ENCODE data around the gene CCDC167. TPM values are rescaled to one million over a fixed set of nuclear protein-coding genes. Genes with fewer than 3 reads are reported as not detected.

Gene CCDC167
- total and polyA plus RNA-seq, 10 of the 15 experiments (the other 5 are each of a cell fraction or from before 2014, with no cell fraction given) = 74.9 to 380 (median 137) TPM

GRCh38 chr6:37549154-37549553 is 49.5 kb upstream of the CCDC167 start:
- FAIRE-seq (no peak), DNase-seq (ENCODE audit: low read depth, low spot score) (no peak), ATAC-seq (no peak)
- in situ Hi-C loops (cut with MboI) = no loop called here
- H3K36me3 ChIP-seq (ENCODE audit: control insufficient read depth in 2 of 2, insufficient read depth in 2 of 2, low read length in 1 of 2) = no peaks in the 10 kb centered on the region
- no TSS peak for BruUV-seq (replicated peaks)
- ChIA-PET RAD21 (ENCODE audit: unreplicated experiment) (interaction anchor here (0.8 to 9.3 kb wide), 4 partner anchors 11 to 31 kb away, joined by 3 to 174 read pairs (median 10); no protein-coding TSS in a partner anchor), POLR2A (interaction anchor here (0.7 to 6.2 kb wide), 4 partner anchors 10 to 54 kb away, joined by 3 to 114 read pairs (median 14); no protein-coding TSS in a partner anchor), SMC1A (ENCODE audit: uncharacterized antibody, unreplicated experiment) (interaction anchor here (0.8 to 15.4 kb wide), 6 partner anchors 9 to 62 kb away, joined by 3 to 232 read pairs (median 4); partner anchors contain the start of gene CCDC167), CTCF (interaction anchor here (1.2 to 16.5 kb wide), 3 partner anchors 12 to 32 kb away, joined by 3 to 235 read pairs (median 81); no protein-coding TSS in a partner anchor)
- H3K27me3 ChIP-seq (replicated peaks in 1 of 2; ENCODE audit: control insufficient read depth in 2 of 2, insufficient read depth in 2 of 2, low read length in 1 of 2) = no peaks in the 10 kb centered on the region
- peak; percentile 24 for TF ChIP-seq KLF5 (IDR thresholded peaks at IDR 0.05; ENCODE audit: partially characterized antibody)
- TF ChIP-seq BCL11A (IDR thresholded peaks at IDR 0.05; ENCODE audit: low read depth, low read length) = no peak
- peak; percentile 56 for TF ChIP-seq POLR2A (IDR thresholded peaks at IDR 0.05; ENCODE audit: low read depth, low read length)
- no peak for TF ChIP-seq PBX3 (IDR thresholded peaks at IDR 0.05; ENCODE audit: insufficient replicate concordance, low read depth, low read length)
- TF ChIP-seq, protein P1, sequence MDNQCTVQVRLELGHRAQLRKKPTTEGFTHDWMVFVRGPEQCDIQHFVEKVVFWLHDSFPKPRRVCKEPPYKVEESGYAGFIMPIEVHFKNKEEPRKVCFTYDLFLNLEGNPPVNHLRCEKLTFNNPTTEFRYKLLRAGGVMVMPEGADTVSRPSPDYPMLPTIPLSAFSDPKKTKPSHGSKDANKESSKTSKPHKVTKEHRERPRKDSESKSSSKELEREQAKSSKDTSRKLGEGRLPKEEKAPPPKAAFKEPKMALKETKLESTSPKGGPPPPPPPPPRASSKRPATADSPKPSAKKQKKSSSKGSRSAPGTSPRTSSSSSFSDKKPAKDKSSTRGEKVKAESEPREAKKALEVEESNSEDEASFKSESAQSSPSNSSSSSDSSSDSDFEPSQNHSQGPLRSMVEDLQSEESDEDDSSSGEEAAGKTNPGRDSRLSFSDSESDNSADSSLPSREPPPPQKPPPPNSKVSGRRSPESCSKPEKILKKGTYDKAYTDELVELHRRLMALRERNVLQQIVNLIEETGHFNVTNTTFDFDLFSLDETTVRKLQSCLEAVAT (IDR thresholded peaks at IDR 0.05) = no peak
- no peak for TF ChIP-seq SREBF2 (IDR thresholded peaks at IDR 0.05; ENCODE audit: low read length)
- no peak for TF ChIP-seq TBL1XR1 (IDR thresholded peaks at IDR 0.05; ENCODE audit: low read depth, low read length)
- TF ChIP-seq EGR1 (IDR thresholded peaks at IDR 0.05; ENCODE audit: borderline replicate concordance in 1 of 2, low read depth in 2 of 2, low read length in 2 of 2) = peak in 1 of 2 experiments; percentile 54; a peak in 1 of 3 replicates
- TF ChIP-seq LARP7 (IDR thresholded peaks at IDR 0.05) = no peak
- TF ChIP-seq YBX1 (IDR thresholded peaks at IDR 0.05) = no peak
- peaks cover 76% of the 10 kb centered on the region for H3K4me1 ChIP-seq (ENCODE audit: control insufficient read depth, insufficient read depth, low read length)
- H3K79me2 ChIP-seq (ENCODE audit: control insufficient read depth, insufficient read depth, low read length) = peaks cover 10% of the 10 kb centered on the region
- intact Hi-C loops (cut with micrococcal nuclease; ENCODE audit: unreplicated experiment) = no loop called here
- H3K4me2 ChIP-seq (ENCODE audit: control insufficient read depth, insufficient read depth) = peak overlapping the region; percentile 66
- peak overlapping the region; percentile 83 for H3K27ac ChIP-seq (ENCODE audit: control insufficient read depth, insufficient read depth)
- H3K4me3 ChIP-seq = no peak overlapping the region
- WGBS (ENCODE audit: insufficient coverage, insufficient replicate concordance, low lambda C conversion rate, missing lambda C conversion rate) = 10% methylated on average over 7 of the region's 7 CpGs
- no peaks in the 10 kb centered on the region for H4K20me1 ChIP-seq (ENCODE audit: control insufficient read depth, insufficient read depth)
- peak overlapping the region; percentile 47 for H3K9ac ChIP-seq (ENCODE audit: control insufficient read depth, insufficient read depth, low read length)
- H3K9me3 ChIP-seq (replicated peaks; ENCODE audit: control insufficient read depth, insufficient read depth, low read length) = no peaks in the 10 kb centered on the region
- peak overlapping the region; percentile 69 for H2AFZ ChIP-seq (ENCODE audit: control insufficient read depth, low read depth, low read length)
